ENCODE measurements around the gene VSX1.

Gene VSX1

DNA sequence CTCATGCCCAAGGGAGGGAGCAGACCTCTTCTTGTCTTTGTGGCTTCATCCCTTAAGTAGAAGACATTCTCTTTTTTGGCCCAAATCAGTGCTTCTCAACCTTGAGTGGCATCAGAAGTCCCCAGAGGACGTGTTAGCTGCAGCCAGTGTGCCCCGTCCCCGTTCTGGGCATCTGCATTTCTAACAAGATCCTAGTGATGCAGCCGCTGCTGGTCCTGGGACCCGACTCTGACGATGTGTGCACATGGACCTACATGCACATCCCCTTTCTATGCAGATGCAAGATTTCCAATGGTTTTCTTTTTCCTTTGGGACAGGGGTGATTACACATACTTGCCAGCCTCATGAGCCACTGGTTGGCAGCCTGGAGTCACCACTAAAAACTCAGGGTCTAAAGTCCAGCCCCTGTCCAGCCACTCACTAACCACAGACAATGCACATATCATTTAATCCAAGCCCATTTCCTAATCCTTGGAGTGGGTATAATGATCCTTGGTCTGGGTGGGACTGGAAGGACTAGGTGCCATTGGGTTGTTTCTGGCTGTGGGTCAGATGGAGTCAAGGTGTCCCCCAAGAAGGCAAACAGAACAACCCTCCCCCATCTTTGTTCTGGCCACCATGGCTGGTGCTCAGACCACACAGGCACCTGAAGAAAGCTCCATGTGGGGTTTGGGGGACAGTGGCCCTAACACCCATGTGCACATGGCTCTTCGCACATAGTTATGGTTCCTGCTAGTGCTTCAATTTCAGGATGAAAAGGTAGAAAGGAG is 30.4 kb downstream of the VSX1 start:
- no peak for DNase-seq

DNA sequence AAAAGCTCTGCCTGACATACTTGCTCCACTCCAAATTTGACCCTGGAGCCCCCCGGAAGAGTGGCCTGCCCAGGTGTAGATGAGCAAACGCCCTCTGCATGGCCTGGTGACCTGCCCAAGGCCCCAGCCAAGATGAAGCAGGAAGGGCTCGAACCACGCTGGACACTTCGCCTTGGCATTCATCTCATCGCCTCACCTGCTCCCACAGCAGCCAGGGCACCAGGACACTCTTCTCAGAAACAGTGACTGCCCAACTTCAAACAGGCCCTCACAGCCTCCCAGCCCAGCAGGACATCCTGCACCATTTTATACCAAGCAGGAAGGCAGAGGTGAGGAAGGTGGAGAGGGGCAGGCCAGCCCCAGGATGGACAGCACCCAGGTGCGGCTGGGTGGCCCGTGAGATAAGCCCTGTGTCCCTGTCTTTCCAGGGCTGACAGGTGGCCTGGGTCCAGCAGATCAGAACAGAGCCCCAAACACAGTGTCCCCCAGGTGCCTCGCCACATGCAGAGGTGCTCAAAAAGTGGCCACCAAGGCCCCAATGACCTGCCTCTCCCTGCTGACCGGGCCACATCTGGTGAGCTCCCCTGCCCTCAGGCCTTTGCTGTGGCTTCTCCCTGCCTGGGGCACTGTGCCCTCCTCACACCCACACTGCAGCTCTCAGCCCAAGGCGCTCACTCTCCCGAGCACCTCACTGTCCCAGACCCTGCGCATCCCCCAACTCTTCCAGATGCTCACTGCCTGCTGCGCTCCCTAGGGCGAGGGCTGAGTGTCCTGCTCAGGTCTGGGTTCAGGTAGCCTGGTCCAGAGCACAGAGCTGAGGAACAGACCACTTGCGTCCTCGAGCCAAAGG is 31.2 kb downstream of the VSX1 start:
- no peak for DNase-seq

DNA sequence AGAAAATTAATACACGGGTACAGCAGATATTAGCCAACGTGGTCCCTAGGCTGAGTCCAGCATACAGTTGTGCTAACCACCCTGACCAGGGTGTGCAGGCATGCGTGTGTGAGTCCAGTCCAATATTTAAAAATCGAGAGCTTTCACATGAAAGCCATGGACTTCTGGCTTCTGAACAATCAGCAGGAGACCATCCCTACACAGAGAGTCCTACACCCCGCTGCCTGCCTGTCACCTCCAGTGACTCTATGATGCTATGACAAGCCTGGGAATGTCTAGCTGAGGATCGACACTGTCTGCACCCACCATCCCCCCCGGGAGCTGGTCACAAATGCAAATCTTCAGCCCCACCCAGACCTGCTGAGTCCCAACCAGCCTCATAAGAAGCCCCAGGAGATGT is 31.9 kb downstream of the VSX1 start:
- DNase-seq = no peak

DNA sequence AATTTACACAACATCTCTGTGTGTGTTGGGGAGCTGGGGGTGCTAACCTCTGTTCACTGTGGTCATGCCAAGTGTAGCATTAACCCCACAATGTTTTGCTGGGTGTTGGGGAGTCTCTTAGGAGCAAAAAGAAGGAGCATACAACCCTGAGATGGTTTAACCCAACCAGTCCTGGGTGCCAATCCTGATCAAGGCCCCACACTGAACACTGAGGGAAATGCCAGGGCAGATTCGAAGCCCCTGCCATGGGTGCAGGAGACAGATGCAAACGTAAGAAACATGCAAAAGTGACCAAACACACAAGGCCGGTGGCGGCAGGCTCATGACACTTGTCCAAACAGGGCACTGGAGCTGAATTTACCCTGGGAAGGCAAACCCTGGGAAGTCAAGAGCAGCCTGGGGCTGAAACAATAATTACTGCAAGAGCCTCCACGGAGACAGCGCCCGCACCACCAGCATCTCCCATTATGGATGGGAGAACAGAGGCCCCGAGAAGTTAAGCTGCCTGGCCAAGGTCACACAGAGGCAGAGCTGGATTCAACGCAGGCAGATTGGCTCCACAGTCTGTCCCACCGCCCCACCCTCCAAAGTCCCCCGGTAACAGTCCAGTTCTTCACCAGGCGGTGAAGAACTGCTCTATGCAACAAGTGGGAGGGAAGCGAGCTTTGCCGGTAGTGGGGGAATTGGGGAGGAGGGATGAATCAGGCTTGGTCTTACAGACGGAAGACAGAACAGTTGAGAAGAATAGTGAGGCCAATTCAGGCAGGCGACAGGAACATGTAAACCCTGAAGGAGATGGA is 32.5 kb downstream of the VSX1 start:
- DNase-seq = no peak

DNA sequence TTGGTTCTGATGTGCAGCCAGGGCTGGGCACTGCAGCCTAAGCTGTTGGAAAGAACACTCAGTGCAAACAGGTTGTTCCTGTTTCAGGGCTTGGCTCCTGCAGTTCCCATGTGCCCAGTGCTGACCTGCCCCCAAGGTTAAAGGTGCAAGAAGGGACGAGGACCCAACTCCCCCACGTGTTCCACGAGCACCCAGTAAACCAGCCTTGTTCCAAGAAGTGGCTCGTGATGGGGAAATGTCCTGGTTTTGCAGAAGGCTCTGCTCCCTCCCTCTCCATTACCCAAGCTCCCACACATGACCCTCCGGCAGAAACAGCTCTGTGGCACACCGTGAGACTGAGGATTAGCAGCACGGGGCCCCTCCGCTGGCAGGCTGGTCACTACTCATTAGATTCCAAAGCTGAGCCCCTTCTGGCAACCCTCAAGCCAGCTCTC is 33.4 kb downstream of the VSX1 start:
- DNase-seq = no peak

DNA sequence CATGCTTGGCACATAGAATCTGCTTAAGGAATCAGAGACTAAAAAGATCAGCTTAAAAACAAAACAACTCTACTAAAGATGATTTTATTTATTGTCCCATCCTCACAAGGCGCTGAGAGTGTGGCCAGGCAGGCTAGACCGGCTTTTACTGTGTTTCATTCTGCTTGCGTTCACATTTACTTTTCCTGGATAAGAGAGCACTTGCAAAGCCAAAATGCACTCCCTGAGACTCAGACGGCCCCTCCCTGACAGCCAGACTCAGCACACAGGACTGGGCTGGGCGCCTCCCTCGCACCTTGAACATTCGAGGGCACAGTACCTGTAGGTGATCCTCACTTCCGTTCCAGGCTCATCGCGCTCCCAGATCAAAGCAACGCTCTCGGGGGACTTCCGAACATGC is 34.2 kb downstream of the VSX1 start:
- no peak for DNase-seq

DNA sequence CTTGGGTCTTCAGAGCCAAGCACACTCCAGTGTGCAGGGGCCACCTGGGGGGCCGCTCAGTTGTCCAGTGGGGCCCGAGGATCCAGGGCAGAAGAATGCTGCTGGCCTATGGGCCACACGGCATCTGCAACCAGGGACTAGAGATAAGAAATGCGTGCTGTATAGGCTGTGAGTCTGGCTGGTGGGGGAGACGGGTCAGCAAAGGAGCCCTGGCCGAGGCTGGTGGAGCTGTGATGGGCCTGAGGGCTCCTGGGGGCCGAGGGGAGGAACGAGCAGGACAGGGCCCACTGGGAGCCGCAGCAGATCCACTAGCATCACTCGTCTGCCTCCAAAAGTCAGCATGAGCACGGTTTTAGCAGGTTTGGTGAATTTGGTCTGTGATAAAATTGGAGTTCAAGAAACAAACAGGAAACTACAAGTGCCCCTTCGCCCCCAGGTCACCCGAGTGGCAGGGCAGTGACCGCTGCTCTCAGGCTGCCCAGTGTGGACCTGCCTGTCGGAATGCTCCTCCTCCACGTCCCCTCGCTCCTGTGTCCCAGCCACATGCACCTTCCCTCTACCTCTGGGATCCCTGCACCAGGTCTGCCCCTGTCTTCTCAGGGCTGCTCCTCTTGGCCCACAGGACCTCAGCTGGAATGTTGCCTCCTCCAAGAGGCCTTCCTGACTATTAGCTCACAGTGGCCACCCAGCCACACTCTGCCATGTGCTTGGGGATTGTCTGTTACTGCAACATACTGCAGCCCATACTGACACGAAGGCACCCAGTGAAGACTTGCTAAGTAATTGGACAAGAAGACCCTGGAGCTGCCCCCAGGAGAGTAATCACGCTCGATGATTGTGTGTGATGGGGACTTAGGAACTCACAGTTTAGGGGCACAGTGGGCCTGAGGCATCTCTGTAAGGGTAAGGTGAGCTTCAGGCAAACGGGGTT is 34.9 kb downstream of the VSX1 start:
- no peak for DNase-seq

DNA sequence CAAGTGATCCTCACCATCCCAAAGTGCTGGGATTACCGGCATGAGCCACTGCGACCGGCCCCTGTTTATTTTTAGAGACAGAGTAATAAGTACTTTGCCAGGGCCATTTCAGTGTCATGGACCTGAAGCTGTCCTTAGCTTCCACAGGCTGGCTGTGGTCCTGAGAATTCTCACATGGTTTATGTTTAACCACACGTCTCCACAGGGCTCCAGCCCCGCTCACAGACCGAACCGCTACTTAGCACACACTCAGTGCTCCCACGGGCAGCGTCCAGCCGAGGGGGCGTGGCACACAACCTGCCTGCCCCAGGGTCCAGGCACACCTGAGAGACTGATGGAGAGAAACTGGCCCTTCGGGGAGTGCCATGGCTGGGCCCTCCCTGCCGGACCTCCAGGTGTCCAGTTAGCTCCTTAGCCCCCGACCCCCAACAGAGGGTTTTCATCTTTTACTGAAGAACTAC is 35.7 kb downstream of the VSX1 start:
- DNase-seq = no peak

DNA sequence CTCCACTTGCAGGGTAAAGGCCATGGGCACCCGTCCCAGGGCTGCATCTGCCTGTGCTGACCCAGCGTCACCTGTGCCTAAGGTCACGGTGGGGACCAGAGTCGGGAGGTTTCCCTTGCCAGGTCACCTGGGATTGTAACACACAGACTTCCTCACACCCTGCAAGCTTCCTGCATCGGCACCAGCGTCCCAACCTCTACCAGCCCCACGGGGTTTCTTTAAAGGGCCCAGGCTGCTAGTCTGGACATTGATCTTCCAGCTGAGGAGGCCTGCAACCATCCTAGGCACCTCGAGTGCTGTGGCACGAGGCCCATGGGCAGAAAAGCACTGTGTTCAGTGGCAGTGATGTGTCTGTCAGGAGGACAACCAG is 36.6 kb downstream of the VSX1 start:
- no peak for DNase-seq

DNA sequence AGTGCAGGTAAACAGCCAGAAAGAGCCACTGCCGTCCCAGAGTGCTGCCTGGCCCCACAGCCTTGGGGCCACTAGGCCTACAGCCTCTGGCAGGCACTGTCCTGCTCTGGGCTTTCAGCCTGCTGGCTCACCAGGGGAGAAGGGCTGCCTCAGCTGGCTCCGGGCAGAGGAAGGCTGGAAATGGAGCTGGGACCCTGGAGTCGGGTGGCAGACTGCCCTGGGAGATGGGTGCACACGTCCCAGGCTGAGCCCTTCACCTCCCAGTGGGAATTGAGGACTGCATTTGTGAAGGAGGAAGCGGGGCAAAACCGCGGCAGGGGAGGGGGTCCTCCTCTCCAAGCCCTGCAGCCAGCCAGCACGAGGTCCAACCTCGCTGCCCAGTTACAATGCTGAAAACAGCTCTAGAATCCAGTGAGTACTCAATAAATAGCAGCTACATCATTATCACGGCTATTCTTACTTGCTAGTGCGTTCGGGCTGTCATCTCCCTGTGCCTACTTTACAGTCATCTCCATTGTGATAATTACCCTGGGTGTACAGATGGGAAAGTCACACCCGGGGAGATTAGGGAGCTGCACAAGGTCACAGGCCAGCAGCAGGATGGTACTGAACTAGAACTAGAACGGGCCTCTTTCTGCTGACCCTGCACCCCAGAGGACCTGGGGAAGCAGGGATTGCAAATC is 37.1 kb downstream of the VSX1 start:
- no peak for DNase-seq

DNA sequence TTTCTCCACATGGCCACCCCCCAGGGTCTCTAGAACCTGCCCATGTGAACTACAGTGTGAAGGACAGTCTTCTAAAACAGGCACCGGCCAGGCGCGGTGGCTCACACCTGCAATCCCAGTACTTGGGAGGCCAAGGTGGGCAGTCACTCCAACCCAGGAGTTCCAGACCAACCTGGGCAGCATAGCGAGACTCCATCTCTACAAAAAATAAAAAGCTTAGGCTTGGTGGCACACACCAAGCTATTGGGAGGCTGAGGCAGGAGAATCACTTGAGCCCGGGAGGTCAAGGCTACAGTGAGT is 37.7 kb downstream of the VSX1 start:
- DNase-seq = no peak

DNA sequence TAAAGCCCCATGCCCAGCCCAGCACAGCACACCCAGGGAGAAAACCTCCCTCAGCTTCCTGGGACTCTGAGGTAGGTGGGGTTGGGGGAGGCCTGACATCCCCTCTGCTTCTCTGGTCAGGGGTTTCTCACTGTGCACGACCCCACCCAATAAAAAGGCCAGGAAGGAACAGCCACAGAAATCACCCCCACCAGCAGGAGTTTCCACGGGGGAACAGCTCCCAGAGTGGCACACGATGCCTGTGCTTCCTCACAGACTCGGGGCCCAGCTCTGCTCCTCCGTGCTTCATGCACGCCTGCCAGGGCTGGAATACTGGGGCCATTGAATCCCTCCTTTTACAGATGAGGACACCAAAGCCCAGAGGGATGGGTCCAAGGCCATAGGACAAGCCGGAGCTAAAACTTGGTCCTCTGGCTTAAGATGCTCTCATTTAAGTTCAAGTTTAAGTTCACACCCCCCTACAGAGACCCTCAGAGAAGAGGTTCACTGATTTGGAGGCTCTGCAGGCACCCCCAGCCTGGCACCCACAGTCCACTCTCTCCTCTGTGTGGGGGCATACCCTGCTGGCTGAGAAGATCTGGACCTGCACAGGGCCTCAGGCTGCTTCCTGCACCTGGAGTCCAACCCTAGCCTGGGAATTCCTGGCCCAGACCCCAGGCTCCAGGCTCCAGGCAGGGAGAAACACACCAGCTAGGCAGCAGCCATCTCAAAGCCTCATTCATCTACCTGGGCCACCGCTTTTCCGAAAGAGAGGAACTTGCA is 38.3 kb downstream of the VSX1 start:
- no peak for DNase-seq

DNA sequence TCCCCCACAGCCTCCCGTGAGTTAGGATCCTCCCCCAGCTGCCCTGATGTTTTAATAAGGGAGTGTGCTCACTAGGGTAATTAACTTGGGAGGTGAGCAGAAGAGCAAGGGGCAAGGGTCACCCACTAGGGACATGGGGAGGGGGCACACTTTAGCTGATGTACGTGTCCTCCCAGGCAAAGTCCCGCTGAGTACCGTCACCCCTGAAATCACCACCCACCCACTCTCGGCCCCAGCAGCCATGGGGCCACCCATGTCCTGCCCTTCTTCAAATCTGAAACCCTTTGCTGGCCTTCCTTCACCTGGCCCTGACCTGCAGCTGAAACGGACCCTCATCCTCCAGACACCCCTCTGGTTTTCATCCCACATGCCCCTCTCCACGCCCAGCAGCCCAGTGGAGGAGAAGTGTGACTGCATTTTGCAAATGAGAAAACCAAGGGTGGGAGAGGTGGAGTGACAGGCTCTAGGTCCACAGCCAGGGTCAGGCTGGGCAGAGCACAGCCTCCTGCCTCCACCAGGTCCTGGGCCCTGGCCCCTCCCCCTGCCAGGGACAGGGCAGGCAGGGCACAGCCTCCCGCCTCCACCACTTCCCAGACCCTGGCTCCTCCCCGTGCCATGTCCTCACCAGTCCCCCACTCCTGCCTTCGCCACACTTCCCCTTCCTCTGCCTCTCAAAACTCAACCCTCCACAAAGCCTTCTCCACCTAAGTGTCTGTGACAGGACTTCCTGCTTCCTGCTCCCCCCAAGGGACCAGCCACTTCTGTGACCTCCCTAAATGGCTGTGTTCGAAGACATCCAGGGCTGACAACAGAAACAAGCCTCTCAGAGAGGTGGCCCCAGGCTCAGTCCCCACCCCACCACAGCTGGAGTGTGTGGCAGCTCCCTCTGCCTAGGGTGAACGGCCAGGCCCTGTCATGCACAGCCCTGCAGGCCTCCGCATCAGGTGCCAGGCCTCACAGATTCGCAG is 39.1 kb downstream of the VSX1 start:
- peak; percentile 48 for DNase-seq

DNA sequence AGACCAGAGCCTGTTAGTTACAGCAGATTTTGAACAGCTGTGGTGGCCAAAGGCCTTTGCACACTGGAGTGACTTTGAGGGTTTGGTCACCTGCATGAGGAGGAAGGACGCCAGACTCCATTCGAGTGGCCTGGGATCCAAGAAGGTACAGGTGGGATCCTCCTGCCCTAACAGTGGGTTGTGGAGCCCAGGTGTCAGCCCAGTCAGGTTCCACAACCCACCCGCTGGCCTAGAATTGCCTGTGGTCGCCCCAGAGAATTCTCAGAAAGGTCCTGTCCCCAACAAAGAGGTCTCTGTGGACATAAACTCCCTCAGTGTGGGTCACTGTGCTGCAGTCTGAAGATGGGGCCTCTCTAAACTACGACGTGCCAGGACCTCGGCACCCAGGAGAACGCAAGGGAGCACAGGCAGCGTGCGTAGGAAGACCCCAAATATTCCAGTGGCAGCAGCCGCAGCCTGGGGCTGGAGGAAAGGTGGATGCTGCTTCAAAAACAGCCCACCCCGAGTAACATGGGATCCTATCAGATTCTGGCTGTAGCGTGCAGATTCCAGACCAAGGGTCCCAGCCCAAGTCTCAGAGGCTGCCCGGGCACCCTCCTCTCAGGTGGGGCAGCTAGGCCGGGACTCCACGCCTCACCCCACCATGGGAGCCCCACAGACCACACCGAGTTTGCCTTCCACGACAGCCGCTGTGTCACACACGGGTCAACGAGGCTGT is 40.0 kb downstream of the VSX1 start:
- no peak for DNase-seq

DNA sequence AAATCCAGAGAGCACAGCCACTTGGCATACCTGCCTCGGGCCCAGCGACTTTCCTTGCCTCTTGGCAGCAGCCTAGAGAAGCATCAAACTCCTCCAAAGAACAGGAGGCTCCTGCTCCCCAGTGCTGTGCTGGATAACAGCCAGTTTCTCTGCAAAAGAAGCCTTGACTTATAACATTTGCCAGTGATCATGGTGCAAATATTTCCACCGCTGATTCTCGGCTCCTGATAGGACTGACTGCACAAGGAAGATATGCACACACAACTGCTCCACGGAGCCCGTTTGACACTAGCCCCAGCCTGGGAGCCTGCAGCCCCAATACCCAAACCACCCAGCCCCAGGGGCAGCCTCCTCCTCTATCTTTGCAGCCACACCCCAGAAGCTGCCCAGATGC is 41.5 kb downstream of the VSX1 start:
- no peak for DNase-seq

DNA sequence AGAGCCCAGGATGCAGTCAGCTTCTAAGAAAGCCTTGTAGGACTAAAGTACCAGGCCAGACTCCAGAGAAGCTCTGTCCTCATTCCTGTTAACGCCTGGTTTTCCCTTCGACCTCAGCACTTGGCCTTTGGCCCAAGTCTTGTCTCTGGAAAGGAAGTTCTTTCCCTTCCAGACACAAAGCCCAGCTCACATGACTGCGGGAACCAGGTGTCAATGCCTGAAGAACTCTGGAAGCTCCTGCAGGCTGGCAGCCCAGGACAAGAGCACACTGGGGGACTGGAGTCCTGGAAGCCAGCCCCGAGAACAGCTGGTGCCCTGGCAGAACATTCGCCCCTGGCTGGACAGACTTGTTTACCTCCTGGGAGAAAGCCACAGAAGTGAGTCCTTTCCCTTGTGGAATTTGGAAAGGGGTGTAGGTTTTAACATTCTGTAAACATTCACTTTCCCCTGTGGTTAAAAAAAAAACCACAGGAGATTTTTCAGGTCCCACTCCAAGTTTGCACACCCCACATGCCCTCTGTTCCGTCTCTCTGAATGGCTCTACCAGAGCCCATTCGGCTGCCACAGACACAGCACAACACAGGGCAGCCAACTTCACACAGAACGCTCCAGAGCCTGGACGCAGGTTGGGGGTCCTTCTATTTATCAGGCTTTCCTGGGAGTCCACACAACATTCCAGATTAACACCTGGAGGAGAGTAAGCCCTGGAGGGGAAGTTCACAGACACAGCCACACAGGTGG is 42.1 kb downstream of the VSX1 start:
- no peak for DNase-seq

DNA sequence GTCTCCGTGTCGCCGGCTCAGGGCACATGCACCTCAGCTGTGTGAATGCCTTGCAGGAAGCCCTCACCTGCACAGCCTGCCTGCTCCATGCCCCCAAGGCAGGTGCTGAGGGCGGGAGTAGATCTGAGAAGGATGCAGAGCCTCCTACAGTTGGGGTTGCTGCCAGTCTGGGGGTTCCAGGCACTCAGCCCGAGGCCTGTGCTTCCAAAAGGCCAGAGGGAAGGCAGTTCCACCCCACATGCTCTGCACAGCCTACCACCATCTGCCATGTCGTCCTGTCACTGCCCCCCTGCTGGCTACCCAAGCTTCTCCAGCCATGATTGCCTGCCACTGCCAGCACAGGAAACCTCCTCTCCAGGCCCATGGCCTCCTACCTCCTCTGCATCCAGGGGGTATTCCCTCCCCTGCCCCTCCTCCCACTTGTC is 43.3 kb downstream of the VSX1 start:
- DNase-seq = no peak

DNA sequence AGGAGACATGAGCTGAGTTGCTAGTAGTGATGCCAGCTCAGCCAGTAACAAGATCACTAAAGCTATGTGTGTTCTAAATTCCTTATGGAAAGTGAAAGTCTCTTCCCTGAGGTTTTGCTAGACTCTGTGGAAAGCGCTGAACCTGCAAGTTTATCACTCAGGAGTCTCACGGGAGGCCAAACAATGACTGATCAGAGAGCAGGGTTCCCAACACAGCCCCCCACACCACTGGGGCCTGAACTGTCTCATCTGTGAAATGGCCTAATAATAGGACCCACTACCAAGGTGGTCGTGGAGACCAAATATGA is 43.9 kb downstream of the VSX1 start:
- no peak for DNase-seq

Measured in stimulated activated CD4-positive, alpha-beta T cell treated with anti-CD3 and anti-CD28 coated beads, Interleukin-15, amount 100 ng/mL, for 24 hours (primary cell).